K562 (cell line): Measurements from ENCODE around the gene KIAA0513. TPM values are rescaled to one million over a fixed set of nuclear protein-coding genes. Genes with fewer than 3 reads are reported as not detected.

Experiments
- ATAC-seq: fragments of 200-7000 bp; cut with Tn5 transposase; 3 replicates; pipeline ENCODE4 v1.9.1; 2020; ENCODE audit warnings: moderate library complexity
- BruUV-seq: library from RNA; stranded (reverse); fragments of 400-500 nt; replicated peaks from 2 replicates; lab custom pipeline; 2021; lab: Mats Ljungman, UMichigan
- CTCF ChIA-PET: fragments of 300-600 bp; formaldehyde crosslinking; extraction: SDS; loops from one replicate; lab custom pipeline; 2021; ENCODE audit warnings: low intra/inter-chr PET ratio; lab: Yijun Ruan, JAX
- POLR2A ChIA-PET: fragments of 300-600, 350-650 bp; sonication (Branson Sonifier 250); formaldehyde crosslinking; extraction: SDS; loops from one replicate; lab custom pipeline; 2021; ENCODE audit warnings: antibody characterized with exemption, inconsistent platforms; lab: Yijun Ruan, JAX
- DNase-seq, 4 experiments: peaks; one replicate each; pipeline versions ENCODE4 v3.0.0 to v3.0.0-alpha.2; 2011 to 2018; ENCODE audit warnings: low spot score in 3 of 4, mixed read lengths in 3 of 4; ENCODE audit errors: extremely low read depth in 1 of 4
- FAIRE-seq: peaks from 2 replicates; lab custom pipeline; 2011; peaks lifted over from hg19 to GRCh38; lab: Jason Lieb, UNC
- H2AFZ ChIP-seq: 2 replicates; pipeline ENCODE4 v1.6.0; 2011; ENCODE audit warnings: low read depth, low read length, control low read depth, inconsistent platforms
- H3K27ac ChIP-seq: fragments of 200-600 bp; 3 replicates; pipeline ENCODE4 v1.8.0; 2011; ENCODE audit warnings: low read depth, mild to moderate bottlenecking, control low read depth, inconsistent platforms, low read length, moderate library complexity, mixed read lengths; ENCODE audit errors: extremely low read depth
- H3K27me3 ChIP-seq, 2 experiments: fragments of 300-600 bp in 1 of 2; 2 replicates in 1 of 2; 3 replicates in 1 of 2; pipeline versions ENCODE4 v1.6.0 to v1.8.0; 2011; ENCODE audit warnings: inconsistent platforms in 2 of 2, low read length in 2 of 2, mild to moderate bottlenecking in 1 of 2, mixed read lengths in 1 of 2, moderate library complexity in 1 of 2; ENCODE audit not compliant: control insufficient read depth in 2 of 2, insufficient read depth in 2 of 2
- H3K36me3 ChIP-seq: fragments of 300-600 bp; 3 replicates; pipeline ENCODE4 v1.8.0; 2011; ENCODE audit warnings: mild to moderate bottlenecking, low read length, inconsistent platforms; ENCODE audit not compliant: control insufficient read depth, insufficient read depth
- H3K4me1 ChIP-seq, 2 experiments: fragments of 200-600 bp in 1 of 2; replicated peaks in 1 of 2; 2 replicates in 1 of 2; 3 replicates in 1 of 2; pipeline versions ENCODE4 v1.5.1 to v1.8.0; 2011; ENCODE audit warnings: inconsistent platforms in 2 of 2, low read length in 2 of 2, mild to moderate bottlenecking in 1 of 2, mixed read lengths in 1 of 2, moderate library complexity in 1 of 2; ENCODE audit not compliant: control insufficient read depth in 2 of 2, insufficient read depth in 2 of 2
- H3K4me2 ChIP-seq: 2 replicates; pipeline ENCODE4 v1.6.1; 2011; ENCODE audit warnings: low read length, control low read depth, inconsistent platforms, mixed read lengths; ENCODE audit not compliant: insufficient read depth
- H3K4me3 ChIP-seq: fragments of 200-600 bp; sonication (generic), shearing (Covaris generic); 2 replicates; pipeline ENCODE4 v1.5.1; 2016; ENCODE audit warnings: control low read depth, inconsistent platforms
- H3K79me2 ChIP-seq: fragments of 200-600 bp; 3 replicates; pipeline ENCODE4 v1.8.0; 2011; ENCODE audit warnings: low read length, inconsistent platforms; ENCODE audit not compliant: control insufficient read depth, insufficient read depth
- H3K9ac ChIP-seq, 2 experiments: 2 replicates each; pipeline versions ENCODE4 v1.6.0 to v1.6.1; 2011; ENCODE audit warnings: low read depth in 2 of 2, low read length in 2 of 2, control low read depth in 1 of 2, inconsistent platforms in 1 of 2, mild to moderate bottlenecking in 1 of 2, mixed read lengths in 1 of 2; ENCODE audit not compliant: insufficient read depth in 1 of 2
- H3K9me1 ChIP-seq: one replicate; pipeline ENCODE4 v1.6.0; 2011; ENCODE audit warnings: inconsistent platforms, mild to moderate bottlenecking, low read length, moderate library complexity; ENCODE audit not compliant: control insufficient read depth, insufficient read depth
- H3K9me3 ChIP-seq: replicated peaks from 2 replicates; pipeline ENCODE4 v1.5.1; 2011; ENCODE audit warnings: low read depth, low read length, inconsistent platforms; ENCODE audit not compliant: control insufficient read depth, insufficient read depth
- H4K20me1 ChIP-seq: replicated peaks from 2 replicates; pipeline ENCODE4 v1.6.1; 2011; ENCODE audit warnings: low read length, inconsistent platforms, mixed read lengths; ENCODE audit not compliant: control insufficient read depth, insufficient read depth
- ETV5 ChIP-seq: sonication (generic); formaldehyde crosslinking; IDR thresholded peaks from 2 replicates; pipeline ENCODE4 v1.4.0; 2020; ENCODE audit warnings: low read depth, mild to moderate bottlenecking, missing genetic modification reagents
- FOS ChIP-seq: IDR thresholded peaks from 3 replicates; pipeline ENCODE4 v1.6.1; 2011; ENCODE audit not compliant: insufficient read length; ENCODE audit errors: extremely low read depth
- MEIS2 ChIP-seq: fragments of 450-650 bp; IDR thresholded peaks from 2 replicates; pipeline ENCODE4 v1.6.1; 2014; ENCODE audit warnings: mild to moderate bottlenecking; ENCODE audit not compliant: partially characterized antibody
- PBX2 ChIP-seq, 2 experiments: IDR thresholded peaks in 1 of 2; conservative IDR thresholded peaks in 1 of 2; 2 replicates each; pipeline ENCODE4 v1.6.1; 2016; ENCODE audit warnings: low read depth in 2 of 2, mild to moderate bottlenecking in 1 of 2, missing compliant biosample characterization in 1 of 2, missing genetic modification characterization in 1 of 2, moderate library complexity in 1 of 2
- PKNOX1 ChIP-seq: fragments of 450-650 bp; IDR thresholded peaks from 2 replicates; pipeline ENCODE4 v1.6.1; 2016
- STAT5B ChIP-seq: fragments of 250-450 bp; sonication (Bioruptor Pico); IDR thresholded peaks from 2 replicates; pipeline ENCODE4 v1.8.0; 2021; ENCODE audit warnings: mild to moderate bottlenecking, inconsistent platforms
- TCF3 ChIP-seq: sonication (generic); formaldehyde crosslinking; IDR thresholded peaks from 2 replicates; pipeline ENCODE4 v1.4.0; 2020; ENCODE audit warnings: mild to moderate bottlenecking, missing genetic modification reagents
- THAP7 ChIP-seq: fragments of 250-450 bp; sonication (Bioruptor Pico); IDR thresholded peaks from 2 replicates; pipeline ENCODE4 v1.5.0; 2021
- ZNF77 ChIP-seq: fragments of 250-450 bp; sonication (Bioruptor Pico); IDR thresholded peaks from 2 replicates; pipeline ENCODE4 v1.5.0; 2020
- WGBS: fragments of 100-300 bp; shearing (Covaris generic); methylation state at CpG from one replicate; pipeline ENCODE4 v1.1.6; 2016; ENCODE audit warnings: low coverage, mixed read lengths; ENCODE audit not compliant: insufficient coverage; ENCODE audit errors: missing lambda C conversion rate; 5-methylcytosine and 5-hydroxymethylcytosine counted together
- in situ Hi-C: fragments of 300-500 bp; cut with MboI; formaldehyde crosslinking; loops from 4 replicates; pipeline ENCODE4 v1.15.0; 2018; ENCODE audit warnings: inconsistent platforms, mixed read lengths
- intact Hi-C: fragments of 100-400 bp; cut with micrococcal nuclease; formaldehyde crosslinking; loops from 2 replicates; pipeline ENCODE4 v1.14.2; 2022
- polyA plus RNA-seq, 8 experiments: library from polyadenylated mRNA; depleted of rRNA in 4 of 8; stranded (reverse) in 5 of 8; unstranded in 3 of 8; fragments of >200 nt; fragmentation: Nextera tagmentation in 2 of 8; fragmentation: Illumina TruSeq in 1 of 8; extraction: Ambion mirVana in 2 of 8; extraction: Trizol in 1 of 8; gene quantifications; 2 replicates each; pipeline versions ENCODE4 v1.2.1 to v1.2.3, GENCODE V29; 2011 to 2014; ENCODE audit warnings: inconsistent platforms in 1 of 8, missing spikeins in 1 of 8
- total RNA-seq, 7 experiments: library from RNA; depleted of rRNA in 6 of 7; stranded (reverse); fragments of >200 nt in 6 of 7; fragmentation: Illumina TruSeq in 2 of 7; extraction: Trizol in 2 of 7; gene quantifications; 2 replicates each; pipeline versions ENCODE4 v1.2.1 to v1.2.3, GENCODE V29; 2011 to 2021; ENCODE audit warnings: low replicate concordance in 1 of 7

The KIAA0513 gene
- total and polyA plus RNA-seq, 9 of the 15 experiments (the other 6 are each of a cell fraction or from before 2014, with no cell fraction given), result 0.18 to 13.7 (median 10.2) TPM

- H3K4me3 ChIP-seq, result no peak overlapping the region
- TF ChIP-seq STAT5B (CRISPR knock-in tag) (0 out of 2 replicates have a peak, but pooled peaks have one; percentile 2), THAP7 (CRISPR knock-in tag) (no peak)
- BruUV-seq, result no TSS peak
- WGBS, result 74% methylated on average over 6 of the region's 6 CpGs
- H3K79me2 ChIP-seq, result peaks cover 19% of the 10 kb centered on the region
- no peaks in the 10 kb centered on the region for H3K27me3 ChIP-seq
- H4K20me1 ChIP-seq, result no peaks in the 10 kb centered on the region
- ATAC-seq (no peak), DNase-seq (no peak), FAIRE-seq (no peak)
- no peak overlapping the region for H3K27ac ChIP-seq
- in situ Hi-C loops, result no loop called here
- peaks cover 2% of the 10 kb centered on the region; the same call in 1 of the 3 replicates for H3K36me3 ChIP-seq
- no peaks in the 10 kb centered on the region for H3K9me3 ChIP-seq
- ChIA-PET CTCF (no interaction called here), POLR2A (interaction anchor here (0.6 to 1.0 kb wide), 3 partner anchors 12 to 96 kb away, joined by 3 read pairs; no protein-coding TSS in a partner anchor)
- peaks cover 27 to 37% of the 10 kb centered on the region in 2 experiments for H3K4me1 ChIP-seq
- peak overlapping the region; percentile 41 for H2AFZ ChIP-seq
- no peak overlapping the region; the same call in 1 of the 2 replicates for H3K4me2 ChIP-seq
- intact Hi-C loops, result no loop called here
- peak overlapping the region; percentile 1 to 77; a peak in 2 of 4 replicates for H3K9ac ChIP-seq
- peaks cover 4% of the 10 kb centered on the region for H3K9me1 ChIP-seq
Measured at GRCh38 chr16:85042606-85043005, 15.0 kb downstream of the KIAA0513 start.

- H3K9ac ChIP-seq, result no peak overlapping the region
- peaks cover 2% of the 10 kb centered on the region; the same call in 2 of the 3 replicates for H3K36me3 ChIP-seq
- no TSS peak for BruUV-seq
- H2AFZ ChIP-seq, result no peak overlapping the region
- no peaks in the 10 kb centered on the region for H3K27me3 ChIP-seq
- H3K4me2 ChIP-seq, result no peak overlapping the region
- H3K4me3 ChIP-seq, result no peak overlapping the region
- H3K9me3 ChIP-seq, result no peaks in the 10 kb centered on the region
- 87% methylated on average over 5 of the region's 5 CpGs for WGBS
- CTCF ChIA-PET, result no interaction called here
- in situ Hi-C loops (no loop called here), intact Hi-C loops (no loop called here)
- H4K20me1 ChIP-seq, result no peaks in the 10 kb centered on the region
- no peak overlapping the region for H3K27ac ChIP-seq
- ATAC-seq, result no peak
- no peak for FAIRE-seq
- peaks cover 4% of the 10 kb centered on the region for H3K9me1 ChIP-seq
- 0 out of 2 replicates have a peak, but pooled peaks have one; percentile 23 for TF ChIP-seq ETV5 (CRISPR knock-in tag)
- TF ChIP-seq MEIS2, result peak; percentile 79
- 0 out of 2 replicates have a peak, but pooled peaks have one; percentile 5 for TF ChIP-seq TCF3
- no peak for TF ChIP-seq ZNF77
- no peak for TF ChIP-seq FOS
- no peak for TF ChIP-seq PBX2 (CRISPR knock-in tag; IDR thresholded peaks at IDR 0.05; ENCODE audit: low read depth)
- peak; percentile 29; the same call in 1 of the 2 replicates for TF ChIP-seq PBX2 (tag; conservative IDR thresholded peaks at IDR 0.05; ENCODE audit: low read depth)
- TF ChIP-seq PKNOX1, result peak; percentile 53
- no peak for DNase-seq
- POLR2A ChIA-PET, result interaction anchor here (0.6 kb wide), 1 partner anchor 114 kb away, joined by 3 read pairs; no protein-coding TSS in a partner anchor
- peaks cover 44% of the 10 kb centered on the region for H3K79me2 ChIP-seq
- H3K4me1 ChIP-seq, result peaks cover 51 to 61% of the 10 kb centered on the region in 2 experiments
Measured at GRCh38 chr16:85045077-85045476, 17.5 kb downstream of the KIAA0513 start.
